Memory B cell (primary cell): Measurements from ENCODE around the gene ZNF101.

Experiments used
- ATAC-seq: fragments of 150-1000 bp; cut with Tn5 transposase; 2 replicates; pipeline ENCODE4 v1.10.0; 2021; ENCODE audit warnings: low read depth, mild to moderate bottlenecking, moderate library complexity
- DNase-seq, 2 donors: peaks; one replicate each; pipeline ENCODE4 v3.0.0; 2022; ENCODE audit warnings: low spot score in 2 of 2
- H3K27ac Mint-ChIP-seq: one replicate; pipeline ENCODE4 v1.8.0; 2022; ENCODE audit warnings: mild to moderate bottlenecking, moderate library complexity, mixed read lengths
- H3K27me3 Mint-ChIP-seq: one replicate; pipeline ENCODE4 v1.8.0; 2022; ENCODE audit warnings: mixed read lengths
- H3K36me3 Mint-ChIP-seq: one replicate; pipeline ENCODE4 v1.8.0; 2022; ENCODE audit warnings: mild to moderate bottlenecking, mixed read lengths
- H3K4me1 Mint-ChIP-seq: one replicate; pipeline ENCODE4 v1.8.0; 2022; ENCODE audit warnings: mixed read lengths
- H3K4me3 Mint-ChIP-seq: one replicate; pipeline ENCODE4 v1.8.0; 2022; ENCODE audit warnings: mild to moderate bottlenecking, moderate library complexity, mixed read lengths
- H3K9me3 Mint-ChIP-seq: one replicate; pipeline ENCODE4 v1.8.0; 2022; ENCODE audit warnings: mixed read lengths

The ZNF101 gene

DNA sequence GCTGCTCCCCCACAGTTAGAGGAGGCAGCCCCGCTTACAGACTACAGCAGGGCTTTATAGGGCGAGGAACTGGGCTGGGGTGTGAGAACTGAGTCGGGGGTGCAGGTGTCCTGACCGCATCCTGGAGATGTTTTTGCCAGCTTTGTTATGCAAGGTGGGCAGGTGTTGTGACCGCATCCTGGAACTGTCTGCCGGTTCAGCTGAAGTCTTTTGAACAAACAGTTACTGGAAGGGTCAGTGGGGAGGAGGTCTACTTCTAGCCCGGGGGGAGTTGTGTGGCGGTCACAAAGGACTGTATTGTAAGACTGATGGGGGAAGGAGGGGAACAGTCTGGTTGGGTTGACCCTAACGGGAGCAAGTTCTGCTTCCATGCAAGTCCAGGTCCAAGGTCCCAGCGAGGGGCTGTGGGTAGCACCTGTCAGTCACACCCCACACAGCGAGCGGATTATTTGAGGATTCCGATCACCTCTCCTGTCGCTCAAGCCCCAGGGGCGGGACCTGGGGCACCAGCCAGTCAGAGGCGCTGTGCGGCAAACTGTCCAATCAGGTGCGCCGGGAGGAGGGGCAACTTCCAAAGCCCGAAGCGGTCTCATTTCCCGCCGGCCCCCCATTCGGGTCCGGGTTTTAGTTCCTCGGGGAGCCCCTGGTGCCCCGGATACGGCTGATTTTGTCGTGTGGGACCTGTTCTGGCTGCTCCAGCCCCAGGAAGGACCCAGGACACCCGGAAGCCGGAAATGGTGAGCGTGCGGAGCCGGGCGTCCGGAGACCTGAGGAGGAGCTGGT lies at the start of gene ZNF101:
TSS of gene ZNF101 (plus strand) at position 610 of the 783 bp plus-strand sequence. CDS start at position 735, 125 bp downstream.
- peaks cover 8% of the 10 kb centered on the region for H3K4me1 Mint-ChIP-seq
- H3K4me3 Mint-ChIP-seq: peak within 1 kb of the TSS; percentile 87
- DNase-seq: peak; percentile 84 to 88
- peak within 1 kb of the TSS; percentile 92 for H3K27ac Mint-ChIP-seq
- H3K36me3 Mint-ChIP-seq: peaks cover 4% of the 10 kb centered on the region
- H3K27me3 Mint-ChIP-seq: no peaks in the 10 kb centered on the region
- ATAC-seq: peak; percentile 66
- no peaks in the 10 kb centered on the region for H3K9me3 Mint-ChIP-seq

DNA sequence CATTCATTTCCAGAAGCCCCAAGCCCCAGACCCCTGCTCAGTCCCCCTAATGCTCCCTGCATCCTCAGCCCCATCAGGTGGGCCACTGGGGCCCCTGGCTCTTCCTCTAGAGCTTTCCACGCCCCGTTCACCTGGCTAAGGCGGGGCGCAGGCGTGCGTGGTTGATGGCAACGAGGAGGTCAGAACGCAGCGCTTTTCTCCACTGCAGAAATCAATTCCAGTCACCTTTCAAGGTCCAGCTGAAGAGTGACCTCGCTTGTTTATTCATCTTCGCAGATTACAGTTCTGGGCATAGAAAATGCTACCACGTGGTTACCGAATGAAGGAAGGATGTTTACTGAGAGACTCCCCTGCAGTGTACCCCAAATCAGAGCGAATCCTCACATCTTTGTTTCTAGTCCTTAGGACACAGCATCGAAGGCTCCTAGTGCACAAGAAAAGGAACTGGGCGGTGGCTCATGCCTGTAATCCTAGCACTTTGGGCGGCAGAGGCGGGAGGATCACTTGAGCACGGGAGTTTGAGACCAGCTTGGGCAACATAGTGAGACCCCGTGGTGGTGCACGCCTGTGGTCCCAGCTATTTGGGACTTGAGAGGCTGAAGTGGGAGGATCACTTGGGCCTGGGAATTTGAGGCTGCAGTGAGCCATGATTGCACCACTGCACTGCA lies 49.3 kb upstream of the ZNF101 start:
- Mint-ChIP-seq H3K27ac (peak overlapping the region; percentile 88), H3K27me3 (no peaks in the 10 kb centered on the region), H3K36me3 (peaks cover 2% of the 10 kb centered on the region), H3K4me3 (peak overlapping the region; percentile 69), H3K9me3 (no peaks in the 10 kb centered on the region), H3K4me1 (peaks cover 18% of the 10 kb centered on the region)
- ATAC-seq (no peak), DNase-seq (no peak)

DNA sequence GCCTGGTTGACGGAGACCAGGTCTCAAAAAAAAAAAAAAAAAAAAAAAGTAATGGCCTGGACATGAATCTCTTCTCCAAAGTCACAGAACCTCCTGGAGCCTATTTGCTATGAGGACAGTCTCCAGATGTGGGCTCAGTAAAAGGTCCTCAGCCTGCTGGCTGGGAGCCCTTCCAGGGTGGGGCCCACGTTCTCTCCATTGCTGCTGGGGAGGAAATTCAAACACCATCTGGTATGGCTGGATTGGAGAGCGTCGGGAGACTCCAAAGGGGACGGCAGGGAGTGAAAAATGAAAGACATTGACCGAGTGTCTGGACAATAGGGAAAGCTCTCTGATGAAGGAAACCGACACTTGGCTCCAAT lies 48.8 kb upstream of the ZNF101 start:
- no peak for ATAC-seq
- no peak overlapping the region for H3K4me3 Mint-ChIP-seq
- H3K9me3 Mint-ChIP-seq: no peaks in the 10 kb centered on the region
- no peaks in the 10 kb centered on the region for H3K27me3 Mint-ChIP-seq
- H3K4me1 Mint-ChIP-seq: peaks cover 20% of the 10 kb centered on the region
- H3K36me3 Mint-ChIP-seq: peaks cover 2% of the 10 kb centered on the region
- H3K27ac Mint-ChIP-seq: peak overlapping the region; percentile 88
- DNase-seq: no peak

DNA sequence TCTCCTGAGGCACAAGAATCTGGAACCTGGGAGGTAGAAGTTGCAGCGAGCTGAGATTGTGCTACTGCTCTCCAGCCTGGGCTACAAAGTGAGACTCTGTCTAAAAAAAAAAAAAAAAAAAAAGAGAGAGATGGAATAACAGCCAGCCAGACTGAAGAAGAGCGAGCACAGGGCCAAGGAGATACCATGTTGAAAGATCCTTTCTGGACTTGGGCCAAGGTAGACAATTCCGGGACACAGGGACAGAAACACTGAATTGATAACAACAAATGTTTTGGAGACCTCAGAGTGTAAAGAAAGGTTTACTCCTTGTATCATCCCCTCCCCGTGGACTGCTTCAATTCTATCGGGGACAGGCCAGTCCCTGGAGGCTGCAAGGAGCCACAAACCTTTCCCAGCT lies 45.3 kb upstream of the ZNF101 start:
- H3K27ac Mint-ChIP-seq: no peak overlapping the region
- H3K4me3 Mint-ChIP-seq: no peak overlapping the region
- peaks cover 2% of the 10 kb centered on the region for H3K36me3 Mint-ChIP-seq
- H3K4me1 Mint-ChIP-seq: peaks cover 24% of the 10 kb centered on the region
- DNase-seq (no peak), ATAC-seq (no peak)
- no peaks in the 10 kb centered on the region for H3K27me3 Mint-ChIP-seq
- H3K9me3 Mint-ChIP-seq: no peaks in the 10 kb centered on the region

DNA sequence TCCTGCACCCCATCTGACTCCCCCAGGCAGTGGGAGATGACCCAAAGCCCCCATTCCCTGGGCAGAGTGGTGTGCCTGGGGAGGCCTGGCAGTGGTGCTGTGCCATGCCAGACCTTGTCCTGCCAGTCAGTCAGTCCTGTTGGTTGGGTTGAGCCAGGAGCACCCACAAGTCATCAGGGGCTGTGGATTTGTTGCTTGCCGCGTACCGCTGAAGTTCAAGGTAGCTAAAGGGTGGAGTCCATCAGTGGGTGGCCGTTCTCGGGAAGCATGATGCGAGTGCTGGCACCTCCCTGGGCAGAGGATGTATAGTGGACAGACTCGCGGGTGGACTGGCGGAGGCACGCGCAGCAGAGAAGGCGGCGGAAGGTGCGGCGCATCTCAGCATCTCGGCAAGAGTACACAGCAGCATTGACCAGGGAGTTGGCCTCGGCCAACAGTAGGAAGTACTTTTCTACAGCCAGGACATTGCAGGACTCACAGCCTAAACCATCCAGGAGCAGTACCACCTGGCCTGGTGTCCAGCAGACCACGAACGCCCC lies 44.5 kb upstream of the ZNF101 start:
- peak overlapping the region; percentile 32 for H3K27ac Mint-ChIP-seq
- no peaks in the 10 kb centered on the region for H3K9me3 Mint-ChIP-seq
- peaks cover 2% of the 10 kb centered on the region for H3K36me3 Mint-ChIP-seq
- no peaks in the 10 kb centered on the region for H3K27me3 Mint-ChIP-seq
- no peak overlapping the region for H3K4me3 Mint-ChIP-seq
- DNase-seq: no peak
- no peak for ATAC-seq
- peaks cover 26% of the 10 kb centered on the region for H3K4me1 Mint-ChIP-seq

DNA sequence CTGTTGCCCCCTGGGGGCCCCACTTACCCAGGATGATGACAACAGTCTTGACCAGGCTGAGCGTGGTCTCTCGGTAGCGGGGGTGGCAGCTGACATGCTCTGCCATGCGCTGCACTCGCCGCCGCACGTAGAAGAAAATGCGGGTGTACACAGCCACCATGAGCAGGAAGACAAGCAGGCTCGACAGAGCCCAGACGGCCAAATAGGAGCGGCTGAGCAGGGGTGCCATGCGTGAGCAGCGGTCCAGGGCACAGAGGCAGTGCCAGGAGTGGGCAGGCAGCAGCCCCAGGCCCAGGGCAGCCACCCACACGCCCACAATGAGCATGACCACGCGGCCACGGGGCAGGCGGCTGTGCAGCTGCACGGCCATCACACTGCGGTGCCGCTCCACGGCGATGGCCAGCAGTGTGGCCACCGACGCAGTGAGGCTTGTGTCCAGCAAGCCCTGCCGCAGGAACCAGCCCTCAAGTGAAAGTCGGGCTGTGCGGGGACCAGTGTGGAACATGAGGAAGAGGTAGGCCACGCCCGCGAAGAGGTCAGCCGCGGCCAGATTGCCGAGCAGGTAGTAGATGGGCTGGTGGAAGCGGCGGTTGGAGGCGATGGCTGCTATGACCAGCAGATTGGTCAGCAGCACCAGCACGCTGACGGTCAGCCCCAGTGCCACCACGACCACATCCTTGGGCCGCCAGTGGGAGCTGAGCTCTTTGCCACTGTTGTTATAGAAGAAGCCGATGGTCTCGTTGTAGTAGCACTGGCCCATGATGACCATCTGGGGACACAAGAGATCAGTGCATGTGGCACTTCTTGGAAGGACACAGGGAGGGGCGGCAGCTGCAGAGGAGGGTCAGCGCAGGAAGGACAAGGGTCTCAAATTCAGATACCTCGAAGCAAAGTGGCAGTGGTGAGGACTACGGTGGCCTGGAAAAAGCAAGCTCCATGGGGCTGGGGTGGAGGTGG lies 41.8 kb upstream of the ZNF101 start:
- Mint-ChIP-seq H3K27me3 (no peaks in the 10 kb centered on the region), H3K36me3 (peaks cover 6% of the 10 kb centered on the region), H3K9me3 (no peaks in the 10 kb centered on the region), H3K27ac (peak overlapping the region; percentile 88), H3K4me1 (peaks cover 20% of the 10 kb centered on the region), H3K4me3 (peak overlapping the region; percentile 92)
- ATAC-seq (no peak), DNase-seq (no peak)

DNA sequence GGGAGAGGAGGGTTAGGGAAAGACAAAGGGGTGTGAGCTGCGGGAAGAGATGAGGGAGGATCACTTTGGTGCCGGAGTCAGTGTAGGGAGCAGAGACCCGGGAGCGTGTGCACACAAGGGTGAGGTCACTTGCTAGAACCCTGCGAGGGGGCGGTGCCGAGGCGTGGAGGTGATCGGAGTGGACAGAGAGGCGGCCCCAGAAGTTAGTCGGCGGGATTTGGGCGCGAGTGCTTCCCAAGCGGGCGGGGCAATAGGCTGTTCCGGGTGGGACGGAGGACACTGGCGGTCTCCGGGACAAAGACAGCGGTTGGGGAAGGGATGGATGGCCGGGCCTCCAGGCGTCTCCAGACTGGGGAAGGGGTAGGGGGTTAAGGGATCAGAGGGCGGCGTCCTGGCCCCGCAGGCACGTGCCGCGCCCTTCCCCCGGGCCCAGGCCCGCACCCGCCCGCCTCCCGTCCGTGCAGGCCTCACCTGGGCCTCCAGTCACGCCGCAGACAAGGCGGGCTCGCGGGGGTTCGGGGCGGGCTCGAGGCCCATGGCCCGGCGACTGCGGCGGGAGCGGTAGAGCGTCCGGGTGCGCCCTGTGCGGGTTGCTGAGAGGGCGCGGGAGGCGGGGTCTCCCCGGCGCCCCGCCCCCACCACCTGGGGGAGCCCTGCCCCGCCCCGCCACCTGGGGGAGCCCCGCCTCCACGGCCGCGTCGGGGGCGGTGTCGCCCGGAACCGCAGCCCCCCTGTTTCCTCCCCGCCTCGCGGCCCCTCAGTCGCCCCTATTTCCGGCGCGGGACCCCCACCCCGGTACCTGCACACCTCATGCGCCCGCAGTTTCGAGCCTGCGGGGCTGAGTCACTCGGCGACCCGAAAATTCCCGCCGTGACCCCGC lies 40.8 kb upstream of the ZNF101 start, which contains the start of gene LPAR2:
TSS of gene LPAR2 (minus strand) at position 600 of the 880 bp plus-strand sequence. CDS start 945 bp downstream, outside the sequence.
- H3K36me3 Mint-ChIP-seq: peaks cover 8% of the 10 kb centered on the region
- peak within 1 kb of the TSS; percentile 89 for H3K27ac Mint-ChIP-seq
- peak; percentile 77 to 79 for DNase-seq
- no peaks in the 10 kb centered on the region for H3K9me3 Mint-ChIP-seq
- no peaks in the 10 kb centered on the region for H3K27me3 Mint-ChIP-seq
- ATAC-seq: peak; percentile 91
- peak within 1 kb of the TSS; percentile 92 for H3K4me3 Mint-ChIP-seq
- H3K4me1 Mint-ChIP-seq: peaks cover 20% of the 10 kb centered on the region

DNA sequence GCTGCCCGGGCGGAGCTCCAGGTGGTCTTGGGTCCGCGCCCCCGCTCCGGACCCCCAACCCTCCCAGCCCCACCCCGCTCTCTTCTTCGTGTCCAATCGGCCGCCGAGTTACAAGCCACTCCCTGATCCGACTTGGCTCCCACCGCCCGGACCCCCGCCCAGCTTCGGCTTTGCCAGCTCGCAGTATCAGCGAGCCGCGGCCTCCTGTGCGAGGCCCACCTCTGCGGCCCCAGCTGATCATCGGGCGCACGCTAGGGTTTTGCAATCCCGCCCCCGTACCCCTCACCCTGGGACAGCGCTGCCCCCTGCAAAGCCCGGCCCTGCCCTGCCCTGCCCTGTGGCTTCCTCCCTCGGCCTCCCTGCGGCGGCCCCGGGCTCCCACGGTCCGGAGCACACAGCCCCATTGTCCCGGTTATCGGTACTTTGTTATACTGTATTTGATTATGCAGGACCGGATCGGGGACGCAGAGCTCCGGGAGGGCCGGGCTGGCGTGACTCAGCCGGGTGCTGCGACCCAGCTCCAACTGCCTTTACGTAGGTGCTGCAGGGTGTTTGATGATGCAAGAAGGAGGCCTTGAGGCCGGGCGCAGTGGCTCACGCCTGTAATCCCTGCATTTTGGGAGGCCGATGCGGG lies 40.0 kb upstream of the ZNF101 start:
- DNase-seq (peak in 1 of 2 donors; percentile 43), ATAC-seq (peak; percentile 25)
- H3K27ac Mint-ChIP-seq: peak overlapping the region; percentile 89
- peaks cover 15% of the 10 kb centered on the region for H3K36me3 Mint-ChIP-seq
- H3K4me3 Mint-ChIP-seq: peak overlapping the region; percentile 88
- no peaks in the 10 kb centered on the region for H3K27me3 Mint-ChIP-seq
- H3K9me3 Mint-ChIP-seq: no peaks in the 10 kb centered on the region
- H3K4me1 Mint-ChIP-seq: peaks cover 24% of the 10 kb centered on the region

DNA sequence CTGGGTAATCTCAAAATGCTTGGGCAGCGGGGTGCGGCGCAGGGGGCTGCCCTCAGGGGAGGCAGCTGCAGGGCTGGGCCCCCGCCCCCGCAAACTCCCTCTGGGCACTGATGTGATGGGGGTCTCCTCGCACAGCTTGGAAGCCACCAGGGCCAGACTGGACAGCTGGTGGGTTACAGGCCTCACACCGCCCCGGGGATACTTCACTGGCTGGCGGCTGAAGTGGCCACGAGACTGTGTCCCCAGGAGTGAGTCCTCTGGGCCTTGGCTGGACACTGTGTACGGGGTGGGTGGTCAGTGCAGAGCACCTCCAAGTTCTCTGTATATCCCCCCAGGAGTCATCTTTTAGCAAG lies 38.6 kb upstream of the ZNF101 start:
- DNase-seq (no peak), ATAC-seq (no peak)
- Mint-ChIP-seq H3K4me3 (no peak overlapping the region), H3K27me3 (no peaks in the 10 kb centered on the region), H3K4me1 (peaks cover 32% of the 10 kb centered on the region), H3K27ac (no peak overlapping the region), H3K9me3 (no peaks in the 10 kb centered on the region), H3K36me3 (peaks cover 26% of the 10 kb centered on the region)

DNA sequence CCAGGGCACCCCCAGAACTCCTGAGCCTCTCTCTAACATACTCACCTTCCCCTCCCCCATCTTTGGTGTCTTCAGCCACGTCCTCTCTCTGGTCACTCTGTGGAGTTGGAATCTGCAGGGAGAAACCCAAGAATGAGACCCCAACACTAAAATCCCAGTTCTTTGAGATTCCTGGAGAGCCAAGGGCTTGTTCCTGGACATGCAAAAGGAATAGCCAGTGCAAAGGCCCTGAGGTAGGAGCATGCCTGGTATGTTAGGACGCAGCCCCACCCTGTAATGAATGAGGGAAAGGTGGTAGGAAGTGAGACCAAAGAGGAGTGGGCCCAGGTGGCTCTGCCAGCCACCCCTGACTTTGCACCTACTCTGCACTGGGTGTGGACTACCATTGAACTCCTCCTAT lies 38.2 kb upstream of the ZNF101 start:
- peaks cover 27% of the 10 kb centered on the region for H3K36me3 Mint-ChIP-seq

DNA sequence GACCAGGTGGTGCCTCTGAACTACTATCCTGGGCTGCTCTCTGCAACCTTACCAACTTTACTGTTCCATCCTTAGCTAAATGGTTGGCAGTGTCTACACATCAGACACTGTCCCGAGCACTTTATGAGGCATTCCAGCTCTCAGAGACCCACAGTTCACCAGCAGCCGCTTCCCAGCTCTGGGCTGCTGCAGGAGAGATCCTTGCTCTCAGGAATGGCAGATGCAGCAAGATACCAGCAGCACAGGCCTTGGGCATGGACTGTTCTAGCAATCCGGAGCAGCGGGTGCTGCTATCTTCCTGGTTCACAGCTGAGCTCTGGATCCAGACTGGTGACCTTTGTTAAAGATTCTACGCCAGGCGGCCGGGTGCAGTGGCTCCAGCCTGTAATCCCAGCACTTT lies 37.3 kb upstream of the ZNF101 start:
- H3K4me3 Mint-ChIP-seq: no peak overlapping the region
- H3K27me3 Mint-ChIP-seq: no peaks in the 10 kb centered on the region
- no peaks in the 10 kb centered on the region for H3K9me3 Mint-ChIP-seq
- no peak for ATAC-seq
- peaks cover 33% of the 10 kb centered on the region for H3K4me1 Mint-ChIP-seq
- no peak for DNase-seq
- peaks cover 34% of the 10 kb centered on the region for H3K36me3 Mint-ChIP-seq
- no peak overlapping the region for H3K27ac Mint-ChIP-seq

More for the DNA sequence above, 38.2 kb upstream of the ZNF101 start:
- DNase-seq (no peak), ATAC-seq (no peak)
- Mint-ChIP-seq H3K4me3 (no peak overlapping the region), H3K27me3 (no peaks in the 10 kb centered on the region), H3K4me1 (peaks cover 33% of the 10 kb centered on the region), H3K27ac (peak overlapping the region; percentile 28), H3K9me3 (no peaks in the 10 kb centered on the region)

DNA sequence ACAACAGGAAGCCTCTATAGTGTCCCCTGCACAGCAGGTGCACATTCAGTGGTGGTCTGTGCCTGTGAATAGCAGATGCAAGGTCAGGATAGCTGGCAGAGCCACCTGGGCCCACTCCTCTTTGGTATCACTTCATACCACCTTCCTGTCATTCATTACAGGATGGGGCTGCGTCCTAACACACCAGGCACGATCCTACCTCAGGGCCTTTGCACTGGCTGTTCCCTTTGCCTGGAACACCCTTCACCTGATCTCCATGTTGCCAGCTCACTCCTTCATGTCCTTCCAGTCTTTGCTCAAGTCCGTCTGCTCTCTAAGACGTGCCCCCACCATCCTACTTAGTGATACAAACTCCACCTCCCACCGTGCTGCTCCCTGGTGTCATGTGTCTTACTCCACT lies 36.0 kb upstream of the ZNF101 start:
- H3K4me1 Mint-ChIP-seq: peaks cover 21% of the 10 kb centered on the region
- H3K9me3 Mint-ChIP-seq: no peaks in the 10 kb centered on the region
- H3K36me3 Mint-ChIP-seq: peaks cover 39% of the 10 kb centered on the region
- no peak overlapping the region for H3K4me3 Mint-ChIP-seq
- no peaks in the 10 kb centered on the region for H3K27me3 Mint-ChIP-seq
- ATAC-seq (no peak), DNase-seq (no peak)
- peak overlapping the region; percentile 1 for H3K27ac Mint-ChIP-seq
